ENCODE measurements around the gene KRTAP7-1.

Gene KRTAP7-1

GRCh38 chr21:30829659-30830058 is at the start of gene KRTAP7-1:
Gene KRTAP7-1, minus strand, starts transcription at chr21:30829759. Its CDS starts 61 bp downstream, at chr21:30829698.
- DNase-seq, result no peak

- no peak for DNase-seq
These were observed 45.0 kb upstream of the KRTAP7-1 start for GRCh38 chr21:30874526-30874925.

- DNase-seq, result no peak
These were observed 18.3 kb upstream of the KRTAP7-1 start for GRCh38 chr21:30847627-30848500.

- no peak for DNase-seq
These were observed 13.4 kb upstream of the KRTAP7-1 start for GRCh38 chr21:30842990-30843389.

GRCh38 chr21:30839304-30839703 is 9.7 kb upstream of the KRTAP7-1 start:
- peak; percentile 55 to 67 for DNase-seq

GRCh38 chr21:30838536-30838935 is 9.0 kb upstream of the KRTAP7-1 start:
- no peak for DNase-seq

- DNase-seq, result peak; percentile 38 to 49
These were observed 1.7 kb upstream of the KRTAP7-1 start for GRCh38 chr21:30831194-30831765.

- DNase-seq, result no peak
These were observed 10.5 kb downstream of the KRTAP7-1 start for GRCh38 chr21:30818837-30819610.

- no peak for DNase-seq
These were observed 16.4 kb downstream of the KRTAP7-1 start, which contains the start of gene KRTAP8-1 for GRCh38 chr21:30813174-30813573. Gene KRTAP8-1, minus strand, starts transcription at chr21:30813274. Its CDS starts 54 bp downstream, at chr21:30813220.

GRCh38 chr21:30800605-30801004 is 29.0 kb downstream of the KRTAP7-1 start:
- no peak for DNase-seq

GRCh38 chr21:30793581-30794314 is 35.8 kb downstream of the KRTAP7-1 start:
- DNase-seq, result no peak

- DNase-seq, result no peak
These were observed 50.3 kb downstream of the KRTAP7-1 start for GRCh38 chr21:30779249-30779648.
